Measurements from ENCODE around the gene OR2B6. TPM values are rescaled to one million over a fixed set of nuclear protein-coding genes. Genes with fewer than 3 reads are reported as not detected.
A peak's percentile ranks its signal among the peaks of the same experiment; 100 is the strongest.

Gene OR2B6
- total and polyA plus RNA-seq, 2 of the 8 experiments (the other 6 are each of a cell fraction or from before 2014, with no cell fraction given), result 0.26 TPM; not detected in 1

DNA sequence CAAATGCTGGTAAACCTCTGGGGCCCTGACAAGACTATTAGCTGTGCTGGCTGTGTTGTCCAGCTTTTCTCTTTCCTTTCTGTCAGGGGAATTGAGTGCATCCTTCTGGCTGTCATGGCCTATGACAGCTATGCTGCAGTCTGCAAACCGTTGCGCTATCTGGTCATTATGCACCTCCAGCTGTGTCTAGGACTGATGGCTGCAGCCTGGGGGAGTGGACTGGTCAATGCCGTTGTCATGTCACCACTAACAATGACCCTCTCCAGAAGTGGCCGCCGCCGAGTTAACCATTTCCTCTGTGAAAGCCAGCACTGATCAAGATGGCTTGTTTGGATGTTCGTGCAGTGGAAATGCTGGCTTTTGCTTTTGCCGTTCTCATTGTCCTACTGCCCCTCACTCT, 20.3 kb downstream of the OR2B6 start:
- ChIA-PET POLR2A (ENCODE audit: partially characterized antibody) (no interaction called here), CTCF (ENCODE audit: partially characterized antibody) (interaction anchor here (0.9 to 1.2 kb wide), 3 partner anchors 40 to 295 kb away, joined by 3 read pairs; no protein-coding TSS in a partner anchor)
- Histone ChIP-seq H4K91ac (replicated peaks; ENCODE audit: insufficient read length, low read length) (no peak overlapping the region), H3K18ac (ENCODE audit: extremely low read depth, low read length) (no peak overlapping the region), H3K27ac (ENCODE audit: low read depth, low read length) (no peak overlapping the region), H3K23ac (ENCODE audit: insufficient read length) (no peak overlapping the region), H2BK15ac (ENCODE audit: low read length) (no peak overlapping the region), H4K20me1 (replicated peaks in 1 of 2; ENCODE audit: control insufficient read depth in 1 of 2, insufficient read depth in 2 of 2, low read length in 2 of 2) (no peaks in the 10 kb centered on the region), H3K27me3 (replicated peaks in 1 of 4; ENCODE audit: control insufficient read depth in 3 of 4, extremely low read depth in 1 of 4, insufficient read depth in 3 of 4, low read length in 3 of 4) (no peaks in the 10 kb centered on the region), H2AK5ac (ENCODE audit: low read depth, low read length) (no peak overlapping the region), H3K56ac (replicated peaks; ENCODE audit: insufficient read length, low read depth, low read length) (no peak overlapping the region), H3K9ac (replicated peaks in 1 of 4; ENCODE audit: extremely low read depth in 1 of 4, low read depth in 3 of 4, low read length in 3 of 4) (no peak overlapping the region), H3K79me1 (ENCODE audit: low read depth, low read length) (no peaks in the 10 kb centered on the region), H3K36me3 (ENCODE audit: control insufficient read depth in 2 of 4, insufficient read depth in 4 of 4, low read length in 3 of 4) (no peaks in the 10 kb centered on the region), H2BK12ac (ENCODE audit: low read depth, low read length) (no peak overlapping the region), H4K8ac (ENCODE audit: extremely low read depth, insufficient read depth, low read length) (peak overlapping the region; percentile 68), H3K4me1 (replicated peaks in 1 of 4; ENCODE audit: control insufficient read depth in 3 of 4, insufficient read depth in 4 of 4, low read length in 3 of 4) (no peaks in the 10 kb centered on the region), H2AFZ (ENCODE audit: low read length) (no peak overlapping the region; the same call in 1 of the 2 replicates), H3K14ac (ENCODE audit: insufficient read length) (no peak overlapping the region), H2BK20ac (ENCODE audit: low read length) (no peak overlapping the region), H3K9me3 (ENCODE audit: insufficient read depth in 2 of 2, low read depth in 1 of 2, low read length in 1 of 2) (no peaks in the 10 kb centered on the region), H4K5ac (ENCODE audit: insufficient read length, low read depth, low read length) (no peak overlapping the region), H3K23me2 (ENCODE audit: low read depth, low read length) (no peaks in the 10 kb centered on the region; the same call in 1 of the 2 replicates), H3K79me2 (ENCODE audit: control insufficient read depth in 1 of 2, insufficient read depth in 2 of 2, low read length in 2 of 2) (no peaks in the 10 kb centered on the region), H2BK120ac (replicated peaks; ENCODE audit: low read depth, low read length) (no peak overlapping the region), H3K4ac (replicated peaks; ENCODE audit: insufficient read length, low read depth, low read length) (no peak overlapping the region), H3K4me3 (ENCODE audit: extremely low read depth in 1 of 4, insufficient read depth in 2 of 4, low read depth in 3 of 4, low read length in 4 of 4) (no peak overlapping the region), H3K4me2 (ENCODE audit: insufficient read depth in 1 of 2, low read depth in 2 of 2, low read length in 2 of 2) (no peak overlapping the region), H2BK5ac (ENCODE audit: low read depth, low read length) (no peak overlapping the region)
- FAIRE-seq (no peak), DNase-seq (ENCODE audit: low read depth in 1 of 2, low spot score in 2 of 2) (no peak)
- 83% methylated on average over 8 of the region's 8 CpGs; no CpG with 5 or more reads in 1 of the 2 experiments for WGBS, 2 experiments (ENCODE audit: extremely low coverage in 1 of 2, insufficient coverage in 1 of 2, insufficient read length in 1 of 2, insufficient replicate concordance in 2 of 2, low coverage in 1 of 2, low lambda C conversion rate in 2 of 2, missing lambda C conversion rate in 1 of 2)
- no peak for TF ChIP-seq SP2 (IDR thresholded peaks at IDR 0.05; ENCODE audit: low read length)
- no peak for TF ChIP-seq PHF8 (conservative IDR thresholded peaks at IDR 0.05; ENCODE audit: low read depth, low read length)
- no peak for TF ChIP-seq HDAC6 (IDR thresholded peaks at IDR 0.05; ENCODE audit: low read depth, low read length)
- no peak for TF ChIP-seq POU5F1 (IDR thresholded peaks at IDR 0.05; ENCODE audit: low read depth, low read length)
- TF ChIP-seq SIN3A (conservative IDR thresholded peaks at IDR 0.05 in 1 of 2, IDR thresholded peaks at IDR 0.05 in 1 of 2; ENCODE audit: low read depth in 1 of 2, low read length in 2 of 2), result no peak
- TF ChIP-seq TCF12 (IDR thresholded peaks at IDR 0.05; ENCODE audit: low read depth, low read length), result no peak
- TF ChIP-seq TAF1 (IDR thresholded peaks at IDR 0.05; ENCODE audit: low read depth, low read length), result no peak
- no peak for TF ChIP-seq RNF2 (IDR thresholded peaks at IDR 0.05; ENCODE audit: borderline replicate concordance, low read depth, low read length, missing control alignments, poor library complexity, severe bottlenecking)
- TF ChIP-seq CREB1 (IDR thresholded peaks at IDR 0.05), result no peak
- TF ChIP-seq, protein P1, sequence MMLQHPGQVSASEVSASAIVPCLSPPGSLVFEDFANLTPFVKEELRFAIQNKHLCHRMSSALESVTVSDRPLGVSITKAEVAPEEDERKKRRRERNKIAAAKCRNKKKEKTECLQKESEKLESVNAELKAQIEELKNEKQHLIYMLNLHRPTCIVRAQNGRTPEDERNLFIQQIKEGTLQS (IDR thresholded peaks at IDR 0.05; ENCODE audit: insufficient read depth, low read depth, low read length), result no peak
- TF ChIP-seq JUND (IDR thresholded peaks at IDR 0.05; ENCODE audit: low read length), result no peak
- TF ChIP-seq JUN (IDR thresholded peaks at IDR 0.05; ENCODE audit: low read depth, low read length), result no peak
- TF ChIP-seq TAF7 (optimal IDR thresholded peaks at IDR 0.05; ENCODE audit: borderline replicate concordance, low read depth, low read length), result no peak
- TF ChIP-seq SP1 (IDR thresholded peaks at IDR 0.05; ENCODE audit: low read depth, low read length), result no peak
- TF ChIP-seq ASH2L (IDR thresholded peaks at IDR 0.05; ENCODE audit: low read length), result no peak
